Left lung (tissue), 10 donors: Measurements from ENCODE around the gene SP2. TPM values are rescaled to one million over a fixed set of nuclear protein-coding genes. Genes with fewer than 3 reads are reported as not detected.

Experiments
- ATAC-seq: fragments of 200-7000 bp; cut with Tn5 transposase; one replicate; pipeline ENCODE4 v1.9.1; 2020; ENCODE audit warnings: moderate library complexity
- DNase-seq, 4 donors: peaks; one replicate each; pipeline ENCODE4 v3.0.0-alpha.2; 2013 to 2020
- H3K27ac ChIP-seq, 2 donors: fragments of 200-600 bp; sonication (generic) in 1 of 2; one replicate each; pipeline versions ENCODE4 v1.5.0 to v1.8.0; 2020 to 2021
- H3K27me3 ChIP-seq, 2 donors: fragments of 200-600 bp; sonication (generic) in 1 of 2; one replicate each; pipeline versions ENCODE4 v1.5.0 to v1.8.0; 2020 to 2021
- H3K36me3 ChIP-seq, 2 donors: fragments of 200-600 bp; sonication (generic) in 1 of 2; one replicate each; pipeline versions ENCODE4 v1.5.0 to v1.8.0; 2020 to 2021
- H3K4me1 ChIP-seq, 2 donors: fragments of 200-600 bp; one replicate each; pipeline ENCODE4 v1.8.0; 2021
- H3K4me3 ChIP-seq, 2 donors: fragments of 200-600 bp; sonication (generic) in 1 of 2; one replicate each; pipeline versions ENCODE4 v1.5.0 to v1.8.0; 2020 to 2021; ENCODE audit warnings: mild to moderate bottlenecking in 1 of 2
- H3K9me3 ChIP-seq, 2 donors: fragments of 200-600 bp; sonication (generic) in 1 of 2; one replicate each; pipeline versions ENCODE4 v1.5.0 to v1.8.0; 2020 to 2021
- CTCF ChIP-seq, 2 donors: fragments of 200-600 bp; sonication (generic) in 1 of 2; IDR thresholded peaks; one replicate each; pipeline versions ENCODE4 v1.5.0 to v1.8.0; 2021; ENCODE audit warnings: antibody characterized with exemption in 2 of 2
- intact Hi-C, 2 donors: fragments of 100-400 bp; cut with DNase I; formaldehyde crosslinking; loops; one replicate each; pipeline versions ENCODE4 v1.11.2 to v1.14.2; 2022
- polyA plus RNA-seq, 6 donors: library from polyadenylated mRNA; unstranded; fragments of 120-200 nt; gene quantifications; one replicate each; pipeline ENCODE4 v1.2.1, GENCODE V29; 2013; ENCODE audit not compliant: insufficient read length in 6 of 6
- total RNA-seq, 2 donors: library from RNA; stranded (reverse); fragmentation: NEBNext Ultra II Directional; extraction: Animal tissue kit (Norgen Biotek cat#: 25700); gene quantifications; one replicate each; pipeline ENCODE4 v1.2.1, GENCODE V29; 2021
- donor health status: DM: no; HTN: yes; CAD: no.
- donor health status: DM: no; HTN: no; CAD: no.

The SP2 gene
- total and polyA plus RNA-seq, 8 donors: 14.2 to 23.0 (median 21.8) TPM

GRCh38 chr17:47875011-47875985 is 20.7 kb upstream of the SP2 start:
- ATAC-seq: no peak
- Histone ChIP-seq H3K4me1 (peaks cover 0 to 4% of the 10 kb centered on the region in 2 donors), H3K27me3 (peaks cover 0 to 49% of the 10 kb centered on the region in 2 donors), H3K36me3 (no peaks in the 10 kb centered on the region), H3K27ac (no peak overlapping the region), H3K4me3 (no peak overlapping the region), H3K9me3 (no peaks in the 10 kb centered on the region)
- intact Hi-C loops: no loop called here
- no peak for TF ChIP-seq CTCF (IDR thresholded peaks at IDR 0.05)
- no peak for DNase-seq

- Histone ChIP-seq H3K4me3 (no peak overlapping the region), H3K27ac (no peak overlapping the region), H3K4me1 (peaks cover 0 to 13% of the 10 kb centered on the region in 2 donors), H3K27me3 (peaks cover 0 to 27% of the 10 kb centered on the region in 2 donors), H3K36me3 (no peaks in the 10 kb centered on the region), H3K9me3 (no peaks in the 10 kb centered on the region)
- intact Hi-C loops: no loop called here
- DNase-seq: no peak
- ATAC-seq: no peak
- TF ChIP-seq CTCF (IDR thresholded peaks at IDR 0.05): no peak
Measured at GRCh38 chr17:47877368-47878034, 18.5 kb upstream of the SP2 start.

- intact Hi-C loops: no loop called here
- no peak for ATAC-seq
- Histone ChIP-seq H3K27me3 (peaks cover 0 to 18% of the 10 kb centered on the region in 2 donors), H3K36me3 (no peaks in the 10 kb centered on the region), H3K4me1 (peaks cover 0 to 14% of the 10 kb centered on the region in 2 donors), H3K4me3 (no peak overlapping the region), H3K9me3 (no peaks in the 10 kb centered on the region), H3K27ac (no peak overlapping the region)
- TF ChIP-seq CTCF (IDR thresholded peaks at IDR 0.05): no peak
- no peak for DNase-seq
Measured at GRCh38 chr17:47878203-47879027, 17.6 kb upstream of the SP2 start.

- Histone ChIP-seq H3K36me3 (no peaks in the 10 kb centered on the region), H3K27ac (no peak overlapping the region), H3K4me1 (peaks cover 0 to 14% of the 10 kb centered on the region in 2 donors), H3K9me3 (no peaks in the 10 kb centered on the region), H3K27me3 (peaks cover 0 to 18% of the 10 kb centered on the region in 2 donors), H3K4me3 (no peak overlapping the region)
- TF ChIP-seq CTCF (IDR thresholded peaks at IDR 0.05): no peak
- intact Hi-C loops: no loop called here
- ATAC-seq (no peak), DNase-seq (no peak)
Measured at GRCh38 chr17:47879028-47879585, 16.9 kb upstream of the SP2 start.
